ENCODE data around the gene NCBP2.

DNA sequence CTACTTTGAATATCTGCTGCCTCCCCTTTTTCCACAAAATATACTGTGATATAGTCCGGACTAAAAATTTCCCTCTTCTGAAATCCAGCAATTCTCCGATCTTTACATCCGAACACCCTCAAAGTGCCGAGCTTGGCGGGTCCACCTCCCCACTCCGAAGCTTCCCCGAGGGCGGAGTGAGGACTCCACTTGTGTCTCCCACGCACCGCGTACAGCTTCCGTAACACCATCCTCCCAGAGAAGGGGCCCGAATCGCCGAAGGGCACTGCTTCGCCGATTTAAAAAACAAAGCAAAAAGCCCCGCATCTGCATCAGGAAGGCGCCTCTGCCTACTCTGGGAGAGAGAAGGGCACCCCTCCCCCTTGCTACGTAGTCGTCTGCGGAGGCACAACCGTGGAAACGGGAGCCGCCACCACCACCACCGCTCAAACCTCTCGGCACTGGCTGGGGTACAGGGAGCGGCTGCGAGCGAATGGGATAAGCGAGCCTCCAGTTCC is 551 bp downstream of the NCBP2 start:
- TF ChIP-seq, protein P1, sequence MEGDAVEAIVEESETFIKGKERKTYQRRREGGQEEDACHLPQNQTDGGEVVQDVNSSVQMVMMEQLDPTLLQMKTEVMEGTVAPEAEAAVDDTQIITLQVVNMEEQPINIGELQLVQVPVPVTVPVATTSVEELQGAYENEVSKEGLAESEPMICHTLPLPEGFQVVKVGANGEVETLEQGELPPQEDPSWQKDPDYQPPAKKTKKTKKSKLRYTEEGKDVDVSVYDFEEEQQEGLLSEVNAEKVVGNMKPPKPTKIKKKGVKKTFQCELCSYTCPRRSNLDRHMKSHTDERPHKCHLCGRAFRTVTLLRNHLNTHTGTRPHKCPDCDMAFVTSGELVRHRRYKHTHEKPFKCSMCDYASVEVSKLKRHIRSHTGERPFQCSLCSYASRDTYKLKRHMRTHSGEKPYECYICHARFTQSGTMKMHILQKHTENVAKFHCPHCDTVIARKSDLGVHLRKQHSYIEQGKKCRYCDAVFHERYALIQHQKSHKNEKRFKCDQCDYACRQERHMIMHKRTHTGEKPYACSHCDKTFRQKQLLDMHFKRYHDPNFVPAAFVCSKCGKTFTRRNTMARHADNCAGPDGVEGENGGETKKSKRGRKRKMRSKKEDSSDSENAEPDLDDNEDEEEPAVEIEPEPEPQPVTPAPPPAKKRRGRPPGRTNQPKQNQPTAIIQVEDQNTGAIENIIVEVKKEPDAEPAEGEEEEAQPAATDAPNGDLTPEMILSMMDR (IDR thresholded peaks at IDR 0.05), result no peak
- no peak for TF ChIP-seq EP300 (IDR thresholded peaks at IDR 0.05)
- TF ChIP-seq POLR2A (IDR thresholded peaks at IDR 0.05), result no peak
- no peak for TF ChIP-seq POLR2AphosphoS5 (IDR thresholded peaks at IDR 0.05)
